GM23338 (cell line): ENCODE measurements around the gene APC2. TPM values are rescaled to one million over a fixed set of nuclear protein-coding genes. Genes with fewer than 3 reads are reported as not detected.

Source experiments
- ATAC-seq: fragments of 200-7000 bp; cut with Tn5 transposase; 3 replicates; pipeline ENCODE4 v1.9.1; 2020
- DNase-seq: peaks from one replicate; pipeline ENCODE4 v3.0.0-alpha.2; 2015; ENCODE audit warnings: low spot score
- H2AFZ ChIP-seq: fragments of 200-600 bp; sonication (generic); 2 replicates; pipeline ENCODE4 v1.8.0; 2016; ENCODE audit warnings: antibody characterized with exemption, mild to moderate bottlenecking, moderate library complexity
- H3F3A ChIP-seq: fragments of 200-600 bp; sonication (generic); replicated peaks from 2 replicates; pipeline ENCODE4 v1.8.0; 2017; ENCODE audit warnings: antibody characterized with exemption, mixed run types, low read depth
- H3K27ac ChIP-seq: fragments of 200-600 bp; sonication (generic); 2 replicates; pipeline ENCODE4 v1.6.1; 2016; ENCODE audit warnings: low read depth
- H3K27me3 ChIP-seq: fragments of 200-600 bp; sonication (generic); 2 replicates; pipeline ENCODE4 v1.8.0; 2016; ENCODE audit warnings: mild to moderate bottlenecking, mixed run types, moderate library complexity; ENCODE audit not compliant: insufficient read depth
- H3K36me3 ChIP-seq: fragments of 200-600 bp; sonication (generic); 2 replicates; pipeline ENCODE4 v1.8.0; 2016; ENCODE audit warnings: mild to moderate bottlenecking; ENCODE audit not compliant: insufficient read depth
- H3K4me1 ChIP-seq: fragments of 200-600 bp; sonication (generic); 2 replicates; pipeline ENCODE4 v1.8.0; 2016; ENCODE audit warnings: mild to moderate bottlenecking, moderate library complexity; ENCODE audit not compliant: insufficient read depth
- H3K4me2 ChIP-seq: fragments of 200-600 bp; sonication (generic); 2 replicates; pipeline ENCODE4 v1.7.1; 2017; ENCODE audit warnings: mixed run types
- H3K4me3 ChIP-seq: fragments of 200-600 bp; sonication (generic); 2 replicates; pipeline ENCODE4 v1.6.1; 2016; ENCODE audit warnings: mixed run types
- H3K79me2 ChIP-seq: fragments of 200-600 bp; sonication (generic); replicated peaks from 2 replicates; pipeline ENCODE4 v1.8.0; 2017; ENCODE audit warnings: mild to moderate bottlenecking; ENCODE audit not compliant: insufficient read depth
- H3K9me2 ChIP-seq: fragments of 200-600 bp; sonication (generic); 2 replicates; pipeline ENCODE4 v1.8.0; 2017; ENCODE audit not compliant: insufficient read depth
- H4K20me1 ChIP-seq: fragments of 200-600 bp; sonication (generic); replicated peaks from 2 replicates; pipeline ENCODE4 v1.8.0; 2017; ENCODE audit warnings: mild to moderate bottlenecking; ENCODE audit not compliant: insufficient read depth
- H3K27ac Mint-ChIP-seq: 2 replicates; pipeline ENCODE4 v1.8.0; 2020; ENCODE audit warnings: inconsistent platforms, mild to moderate bottlenecking, moderate library complexity, mixed read lengths
- H3K27me3 Mint-ChIP-seq: 3 replicates; pipeline ENCODE4 v1.8.0; 2022; ENCODE audit warnings: low read depth, mild to moderate bottlenecking, moderate library complexity, mixed read lengths, inconsistent platforms; ENCODE audit not compliant: insufficient read depth, poor library complexity
- H3K36me3 Mint-ChIP-seq: 3 replicates; pipeline ENCODE4 v1.8.0; 2021; ENCODE audit warnings: low read depth, mild to moderate bottlenecking, inconsistent platforms, moderate library complexity, mixed read lengths
- H3K4me1 Mint-ChIP-seq: 3 replicates; pipeline ENCODE4 v1.8.0; 2020; ENCODE audit warnings: mild to moderate bottlenecking, inconsistent platforms, mixed read lengths
- H3K4me3 Mint-ChIP-seq: 3 replicates; pipeline ENCODE4 v1.8.0; 2021; ENCODE audit warnings: moderate library complexity, mild to moderate bottlenecking, inconsistent platforms, mixed read lengths
- H3K9me3 Mint-ChIP-seq: 3 replicates; pipeline ENCODE4 v1.8.0; 2020; ENCODE audit warnings: moderate library complexity, mild to moderate bottlenecking, inconsistent platforms, mixed read lengths
- CREB1 ChIP-seq: fragments of 250-450 bp; sonication (Bioruptor Pico); IDR thresholded peaks from 2 replicates; pipeline ENCODE4 v1.5.0; 2020; ENCODE audit warnings: low read depth, mild to moderate bottlenecking, moderate library complexity
- EZH2phosphoT487 ChIP-seq: fragments of 200-600 bp; sonication (generic); IDR thresholded peaks from one replicate; pipeline ENCODE4 v1.8.1; 2018; ENCODE audit warnings: antibody characterized with exemption; ENCODE audit not compliant: unreplicated experiment
- NANOG ChIP-seq: IDR thresholded peaks from 2 replicates; pipeline ENCODE4 v1.6.1; 2016; ENCODE audit warnings: antibody characterized with exemption, borderline replicate concordance
- STAT1 ChIP-seq: IDR thresholded peaks from one replicate; pipeline ENCODE4 v1.6.1; 2016; ENCODE audit warnings: antibody characterized with exemption; ENCODE audit not compliant: unreplicated experiment
- ZNF331 ChIP-seq: fragments of 250-450 bp; sonication (Bioruptor Pico); IDR thresholded peaks from 2 replicates; pipeline ENCODE4 v1.5.0; 2020; ENCODE audit warnings: low read depth, mild to moderate bottlenecking, moderate library complexity
- polyA plus RNA-seq: library from polyadenylated mRNA; unstranded; fragments of >200 nt; fragmentation: Nextera tagmentation; extraction: Ambion mirVana; gene quantifications from 2 replicates; pipeline ENCODE4 v1.2.1, GENCODE V29; 2016
- total RNA-seq: library from RNA; depleted of rRNA; stranded (reverse); fragments of >200 nt; shearing (Covaris generic); gene quantifications from 2 replicates; pipeline ENCODE4 v1.2.3, GENCODE V29; 2014
- TF ChIP-seq, protein P1 (sequence below): IDR thresholded peaks from 2 replicates; pipeline ENCODE4 v1.6.1; 2016; ENCODE audit warnings: antibody characterized with exemption
- TF ChIP-seq, protein P2 (sequence below): IDR thresholded peaks from one replicate; pipeline ENCODE4 v1.6.1; 2018; ENCODE audit warnings: antibody characterized with exemption; ENCODE audit not compliant: unreplicated experiment

Gene APC2
- total and polyA plus RNA-seq, 2 experiments from 2014 or later = 1.4 to 18.3 TPM

- TF ChIP-seq STAT1 (no peak), CREB1 (CRISPR knock-in tag) (no peak), ZNF331 (CRISPR knock-in tag) (no peak), NANOG (no peak)
- TF ChIP-seq, protein P1, sequence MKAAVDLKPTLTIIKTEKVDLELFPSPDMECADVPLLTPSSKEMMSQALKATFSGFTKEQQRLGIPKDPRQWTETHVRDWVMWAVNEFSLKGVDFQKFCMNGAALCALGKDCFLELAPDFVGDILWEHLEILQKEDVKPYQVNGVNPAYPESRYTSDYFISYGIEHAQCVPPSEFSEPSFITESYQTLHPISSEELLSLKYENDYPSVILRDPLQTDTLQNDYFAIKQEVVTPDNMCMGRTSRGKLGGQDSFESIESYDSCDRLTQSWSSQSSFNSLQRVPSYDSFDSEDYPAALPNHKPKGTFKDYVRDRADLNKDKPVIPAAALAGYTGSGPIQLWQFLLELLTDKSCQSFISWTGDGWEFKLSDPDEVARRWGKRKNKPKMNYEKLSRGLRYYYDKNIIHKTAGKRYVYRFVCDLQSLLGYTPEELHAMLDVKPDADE = no peak
- TF ChIP-seq, protein P2, sequence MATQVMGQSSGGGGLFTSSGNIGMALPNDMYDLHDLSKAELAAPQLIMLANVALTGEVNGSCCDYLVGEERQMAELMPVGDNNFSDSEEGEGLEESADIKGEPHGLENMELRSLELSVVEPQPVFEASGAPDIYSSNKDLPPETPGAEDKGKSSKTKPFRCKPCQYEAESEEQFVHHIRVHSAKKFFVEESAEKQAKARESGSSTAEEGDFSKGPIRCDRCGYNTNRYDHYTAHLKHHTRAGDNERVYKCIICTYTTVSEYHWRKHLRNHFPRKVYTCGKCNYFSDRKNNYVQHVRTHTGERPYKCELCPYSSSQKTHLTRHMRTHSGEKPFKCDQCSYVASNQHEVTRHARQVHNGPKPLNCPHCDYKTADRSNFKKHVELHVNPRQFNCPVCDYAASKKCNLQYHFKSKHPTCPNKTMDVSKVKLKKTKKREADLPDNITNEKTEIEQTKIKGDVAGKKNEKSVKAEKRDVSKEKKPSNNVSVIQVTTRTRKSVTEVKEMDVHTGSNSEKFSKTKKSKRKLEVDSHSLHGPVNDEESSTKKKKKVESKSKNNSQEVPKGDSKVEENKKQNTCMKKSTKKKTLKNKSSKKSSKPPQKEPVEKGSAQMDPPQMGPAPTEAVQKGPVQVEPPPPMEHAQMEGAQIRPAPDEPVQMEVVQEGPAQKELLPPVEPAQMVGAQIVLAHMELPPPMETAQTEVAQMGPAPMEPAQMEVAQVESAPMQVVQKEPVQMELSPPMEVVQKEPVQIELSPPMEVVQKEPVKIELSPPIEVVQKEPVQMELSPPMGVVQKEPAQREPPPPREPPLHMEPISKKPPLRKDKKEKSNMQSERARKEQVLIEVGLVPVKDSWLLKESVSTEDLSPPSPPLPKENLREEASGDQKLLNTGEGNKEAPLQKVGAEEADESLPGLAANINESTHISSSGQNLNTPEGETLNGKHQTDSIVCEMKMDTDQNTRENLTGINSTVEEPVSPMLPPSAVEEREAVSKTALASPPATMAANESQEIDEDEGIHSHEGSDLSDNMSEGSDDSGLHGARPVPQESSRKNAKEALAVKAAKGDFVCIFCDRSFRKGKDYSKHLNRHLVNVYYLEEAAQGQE = no peak
Observed at GRCh38 chr19:1450735-1451731, 1.1 kb downstream of the APC2 start (continued).

- no peak overlapping the region; the same call in 1 of the 2 replicates for H3K4me3 ChIP-seq
Observed at GRCh38 chr19:1451916-1452801, 2.2 kb downstream of the APC2 start.

More at GRCh38 chr19:1451916-1452801, 2.2 kb downstream of the APC2 start:
- Mint-ChIP-seq H3K4me1 (peaks cover 37% of the 10 kb centered on the region), H3K4me3 (no peak overlapping the region; the same call in 1 of the 3 replicates), H3K27me3 (peaks cover 54% of the 10 kb centered on the region), H3K9me3 (no peaks in the 10 kb centered on the region; the same call in 2 of the 3 replicates), H3K27ac (no peak overlapping the region), H3K36me3 (peaks cover under 1% of the 10 kb centered on the region; the same call in 1 of the 3 replicates)
- ATAC-seq = peak; percentile 3; the same call in 2 of the 3 replicates
- no peaks in the 10 kb centered on the region for H3K36me3 ChIP-seq
- H3K4me2 ChIP-seq = no peak overlapping the region
- peaks cover 34% of the 10 kb centered on the region for H3K27me3 ChIP-seq
- H3K79me2 ChIP-seq = 0 out of 2 replicates have a peak, but pooled peaks cover 3% of the 10 kb centered on the region
- H3K4me1 ChIP-seq = peaks cover 23% of the 10 kb centered on the region; the same call in 1 of the 2 replicates
- TF ChIP-seq, protein P2 = peak; percentile 5
- no peak for TF ChIP-seq EZH2phosphoT487
- H2AFZ ChIP-seq = no peak overlapping the region
- no peaks in the 10 kb centered on the region for H4K20me1 ChIP-seq
- H3F3A ChIP-seq = peaks cover 21% of the 10 kb centered on the region
- no peaks in the 10 kb centered on the region for H3K9me2 ChIP-seq
- H3K27ac ChIP-seq = no peak overlapping the region
- DNase-seq = peak; percentile 79
